Bronchial epithelial cell (primary cell): ENCODE measurements around the gene HLA-F. TPM values are rescaled to one million over a fixed set of nuclear protein-coding genes. Genes with fewer than 3 reads are reported as not detected.

Experiments used
- DNase-seq: peaks from one replicate; pipeline ENCODE4 v3.0.0-alpha.2; 2010; ENCODE audit warnings: low read depth
- FAIRE-seq: peaks from 2 replicates; lab custom pipeline; 2011; peaks lifted over from hg19 to GRCh38; lab: Jason Lieb, UNC
- H3K27me3 ChIP-seq: 2 replicates; pipeline ENCODE4 v1.5.1; 2011; ENCODE audit warnings: low read length; ENCODE audit not compliant: control insufficient read depth, insufficient read depth
- H3K36me3 ChIP-seq: 2 replicates; pipeline ENCODE4 v1.5.1; 2011; ENCODE audit warnings: low read length; ENCODE audit not compliant: control insufficient read depth, insufficient read depth
- H3K4me3 ChIP-seq: 2 replicates; pipeline ENCODE4 v1.5.1; 2011; ENCODE audit warnings: mild to moderate bottlenecking, low read depth, low read length, control low read depth
- CTCF ChIP-seq: IDR thresholded peaks from 2 replicates; pipeline ENCODE4 v1.5.1; 2011; ENCODE audit warnings: mild to moderate bottlenecking, moderate library complexity, low read length, control low read depth, inconsistent platforms; ENCODE audit not compliant: insufficient read depth, severe bottlenecking
- total RNA-seq: library from RNA; depleted of rRNA; stranded (reverse); fragments of >200 nt; gene quantifications from 2 replicates; pipeline ENCODE4 v1.2.1, GENCODE V29; 2014

Gene HLA-F
- total RNA-seq, 1 donor from 2014 or later: 14.2 TPM

GRCh38 chr6:29726571-29727194 lies 3.4 kb downstream of the HLA-F start:
- TF ChIP-seq CTCF: no peak
- H3K36me3 ChIP-seq: no peaks in the 10 kb centered on the region
- no peak overlapping the region for H3K4me3 ChIP-seq
- FAIRE-seq (no peak), DNase-seq (no peak)
- H3K27me3 ChIP-seq: no peaks in the 10 kb centered on the region

- Histone ChIP-seq H3K27me3 (no peaks in the 10 kb centered on the region), H3K4me3 (no peak overlapping the region), H3K36me3 (no peaks in the 10 kb centered on the region)
- TF ChIP-seq CTCF: no peak
- no peak for DNase-seq
- FAIRE-seq: no peak
Observed at GRCh38 chr6:29727637-29728036, 4.4 kb downstream of the HLA-F start.

- no peaks in the 10 kb centered on the region for H3K36me3 ChIP-seq
- DNase-seq (no peak), FAIRE-seq (no peak)
- TF ChIP-seq CTCF: no peak
- H3K4me3 ChIP-seq: no peak overlapping the region
- H3K27me3 ChIP-seq: no peaks in the 10 kb centered on the region
Observed at GRCh38 chr6:29728173-29728874, 5.1 kb downstream of the HLA-F start.

- no peaks in the 10 kb centered on the region for H3K27me3 ChIP-seq
- no peak overlapping the region for H3K4me3 ChIP-seq
- DNase-seq (no peak), FAIRE-seq (no peak)
- no peak for TF ChIP-seq CTCF
- no peaks in the 10 kb centered on the region for H3K36me3 ChIP-seq
Observed at GRCh38 chr6:29728875-29729270, 5.6 kb downstream of the HLA-F start.

GRCh38 chr6:29729774-29730328 lies 6.6 kb downstream of the HLA-F start:
- no peak for FAIRE-seq
- no peak for DNase-seq
- Histone ChIP-seq H3K36me3 (no peaks in the 10 kb centered on the region), H3K4me3 (no peak overlapping the region), H3K27me3 (no peaks in the 10 kb centered on the region)
- TF ChIP-seq CTCF: no peak
